ENCODE measurements around the gene HES6.
"Not testable (repeated sequence)": the region's sequence is repeated elsewhere in the genome, so short reads cannot be mapped to it uniquely, and the experiment has no call there.

GRCh38 chr2:238273433-238273832 lies 33.6 kb upstream of the HES6 start:
- not testable (repeated sequence) for TF ChIP-seq CTCF (IDR thresholded peaks at IDR 0.05); ZFX (IDR thresholded peaks at IDR 0.05; ENCODE audit: borderline replicate concordance)

Data from 22Rv1 (cell line).